GM23338 (cell line): ENCODE data around the gene SYNPO2. TPM values are rescaled to one million over a fixed set of nuclear protein-coding genes. Genes with fewer than 3 reads are reported as not detected.

Experiments
- ATAC-seq: fragments of 200-7000 bp; cut with Tn5 transposase; 3 replicates; pipeline ENCODE4 v1.9.1; 2020
- DNase-seq: peaks from one replicate; pipeline ENCODE4 v3.0.0-alpha.2; 2015; ENCODE audit warnings: low spot score
- H2AFZ ChIP-seq: fragments of 200-600 bp; sonication (generic); 2 replicates; pipeline ENCODE4 v1.8.0; 2016; ENCODE audit warnings: antibody characterized with exemption, mild to moderate bottlenecking, moderate library complexity
- H3F3A ChIP-seq: fragments of 200-600 bp; sonication (generic); replicated peaks from 2 replicates; pipeline ENCODE4 v1.8.0; 2017; ENCODE audit warnings: antibody characterized with exemption, mixed run types, low read depth
- H3K27ac ChIP-seq: fragments of 200-600 bp; sonication (generic); 2 replicates; pipeline ENCODE4 v1.6.1; 2016; ENCODE audit warnings: low read depth
- H3K27me3 ChIP-seq: fragments of 200-600 bp; sonication (generic); 2 replicates; pipeline ENCODE4 v1.8.0; 2016; ENCODE audit warnings: mild to moderate bottlenecking, mixed run types, moderate library complexity; ENCODE audit not compliant: insufficient read depth
- H3K36me3 ChIP-seq: fragments of 200-600 bp; sonication (generic); 2 replicates; pipeline ENCODE4 v1.8.0; 2016; ENCODE audit warnings: mild to moderate bottlenecking; ENCODE audit not compliant: insufficient read depth
- H3K4me1 ChIP-seq: fragments of 200-600 bp; sonication (generic); 2 replicates; pipeline ENCODE4 v1.8.0; 2016; ENCODE audit warnings: mild to moderate bottlenecking, moderate library complexity; ENCODE audit not compliant: insufficient read depth
- H3K4me2 ChIP-seq: fragments of 200-600 bp; sonication (generic); 2 replicates; pipeline ENCODE4 v1.7.1; 2017; ENCODE audit warnings: mixed run types
- H3K4me3 ChIP-seq: fragments of 200-600 bp; sonication (generic); 2 replicates; pipeline ENCODE4 v1.6.1; 2016; ENCODE audit warnings: mixed run types
- H3K79me2 ChIP-seq: fragments of 200-600 bp; sonication (generic); replicated peaks from 2 replicates; pipeline ENCODE4 v1.8.0; 2017; ENCODE audit warnings: mild to moderate bottlenecking; ENCODE audit not compliant: insufficient read depth
- H3K9me2 ChIP-seq: fragments of 200-600 bp; sonication (generic); 2 replicates; pipeline ENCODE4 v1.8.0; 2017; ENCODE audit not compliant: insufficient read depth
- H4K20me1 ChIP-seq: fragments of 200-600 bp; sonication (generic); replicated peaks from 2 replicates; pipeline ENCODE4 v1.8.0; 2017; ENCODE audit warnings: mild to moderate bottlenecking; ENCODE audit not compliant: insufficient read depth
- H3K27ac Mint-ChIP-seq: 2 replicates; pipeline ENCODE4 v1.8.0; 2020; ENCODE audit warnings: inconsistent platforms, mild to moderate bottlenecking, moderate library complexity, mixed read lengths
- H3K27me3 Mint-ChIP-seq: 3 replicates; pipeline ENCODE4 v1.8.0; 2022; ENCODE audit warnings: low read depth, mild to moderate bottlenecking, moderate library complexity, mixed read lengths, inconsistent platforms; ENCODE audit not compliant: insufficient read depth, poor library complexity
- H3K36me3 Mint-ChIP-seq: 3 replicates; pipeline ENCODE4 v1.8.0; 2021; ENCODE audit warnings: low read depth, mild to moderate bottlenecking, inconsistent platforms, moderate library complexity, mixed read lengths
- H3K4me1 Mint-ChIP-seq: 3 replicates; pipeline ENCODE4 v1.8.0; 2020; ENCODE audit warnings: mild to moderate bottlenecking, inconsistent platforms, mixed read lengths
- H3K4me3 Mint-ChIP-seq: 3 replicates; pipeline ENCODE4 v1.8.0; 2021; ENCODE audit warnings: moderate library complexity, mild to moderate bottlenecking, inconsistent platforms, mixed read lengths
- H3K9me3 Mint-ChIP-seq: 3 replicates; pipeline ENCODE4 v1.8.0; 2020; ENCODE audit warnings: moderate library complexity, mild to moderate bottlenecking, inconsistent platforms, mixed read lengths
- CREB1 ChIP-seq: fragments of 250-450 bp; sonication (Bioruptor Pico); IDR thresholded peaks from 2 replicates; pipeline ENCODE4 v1.5.0; 2020; ENCODE audit warnings: low read depth, mild to moderate bottlenecking, moderate library complexity
- CTCF ChIP-seq, 2 experiments: fragments of 200-600 bp in 1 of 2; sonication (generic) in 1 of 2; conservative IDR thresholded peaks; 2 replicates each; pipeline versions ENCODE4 v1.5.1 to v1.6.1; 2016 to 2017; ENCODE audit warnings: antibody characterized with exemption in 2 of 2, low read depth in 2 of 2, mild to moderate bottlenecking in 2 of 2, moderate library complexity in 1 of 2
- ETS1 ChIP-seq: IDR thresholded peaks from 2 replicates; pipeline ENCODE4 v1.6.1; 2016; ENCODE audit warnings: antibody characterized with exemption
- EZH2 ChIP-seq: fragments of 200-600 bp; sonication (generic); IDR thresholded peaks from one replicate; pipeline ENCODE4 v1.8.0; 2017; ENCODE audit warnings: antibody characterized with exemption, mild to moderate bottlenecking, low read depth; ENCODE audit not compliant: unreplicated experiment
- EZH2phosphoT487 ChIP-seq: fragments of 200-600 bp; sonication (generic); IDR thresholded peaks from one replicate; pipeline ENCODE4 v1.8.1; 2018; ENCODE audit warnings: antibody characterized with exemption; ENCODE audit not compliant: unreplicated experiment
- JUNB ChIP-seq: IDR thresholded peaks from one replicate; pipeline ENCODE4 v1.6.1; 2016; ENCODE audit warnings: antibody characterized with exemption; ENCODE audit not compliant: unreplicated experiment
- NANOG ChIP-seq: IDR thresholded peaks from 2 replicates; pipeline ENCODE4 v1.6.1; 2016; ENCODE audit warnings: antibody characterized with exemption, borderline replicate concordance
- POLR2AphosphoS5 ChIP-seq: IDR thresholded peaks from 2 replicates; pipeline ENCODE4 v1.6.1; 2016; ENCODE audit warnings: antibody characterized with exemption, low read depth
- REST ChIP-seq: IDR thresholded peaks from one replicate; pipeline ENCODE4 v1.6.1; 2018; ENCODE audit warnings: antibody characterized with exemption; ENCODE audit not compliant: unreplicated experiment
- STAT1 ChIP-seq: IDR thresholded peaks from one replicate; pipeline ENCODE4 v1.6.1; 2016; ENCODE audit warnings: antibody characterized with exemption; ENCODE audit not compliant: unreplicated experiment
- ZNF114 ChIP-seq: fragments of 250-450 bp; sonication (Bioruptor Pico); IDR thresholded peaks from 2 replicates; pipeline ENCODE4 v1.5.0; 2020; ENCODE audit warnings: mild to moderate bottlenecking, moderate library complexity
- ZNF331 ChIP-seq: fragments of 250-450 bp; sonication (Bioruptor Pico); IDR thresholded peaks from 2 replicates; pipeline ENCODE4 v1.5.0; 2020; ENCODE audit warnings: low read depth, mild to moderate bottlenecking, moderate library complexity
- ZNF462 ChIP-seq: fragments of 250-450 bp; sonication (Bioruptor Pico); IDR thresholded peaks from 2 replicates; pipeline ENCODE4 v1.5.0; 2020; ENCODE audit warnings: mild to moderate bottlenecking, moderate library complexity
- polyA plus RNA-seq: library from polyadenylated mRNA; unstranded; fragments of >200 nt; fragmentation: Nextera tagmentation; extraction: Ambion mirVana; gene quantifications from 2 replicates; pipeline ENCODE4 v1.2.1, GENCODE V29; 2016
- total RNA-seq: library from RNA; depleted of rRNA; stranded (reverse); fragments of >200 nt; shearing (Covaris generic); gene quantifications from 2 replicates; pipeline ENCODE4 v1.2.3, GENCODE V29; 2014

Gene SYNPO2
- total and polyA plus RNA-seq, 2 experiments from 2014 or later, result 2.1 to 3.4 TPM

GRCh38 chr4:119016636-119017035 is 128.0 kb downstream of the SYNPO2 start:
- H3K9me2 ChIP-seq, result no peaks in the 10 kb centered on the region
- no peaks in the 10 kb centered on the region for H3F3A ChIP-seq
- Mint-ChIP-seq H3K9me3 (no peaks in the 10 kb centered on the region), H3K4me3 (no peak overlapping the region), H3K27me3 (no peaks in the 10 kb centered on the region), H3K27ac (no peak overlapping the region), H3K4me1 (no peaks in the 10 kb centered on the region), H3K36me3 (no peaks in the 10 kb centered on the region)
- ATAC-seq, result no peak
- H4K20me1 ChIP-seq, result no peaks in the 10 kb centered on the region
- H2AFZ ChIP-seq, result no peak overlapping the region
- no peaks in the 10 kb centered on the region for H3K27me3 ChIP-seq
- no peaks in the 10 kb centered on the region for H3K79me2 ChIP-seq
- peaks cover 10% of the 10 kb centered on the region for H3K4me1 ChIP-seq
- DNase-seq, result no peak
- H3K4me3 ChIP-seq, result no peak overlapping the region
- no peaks in the 10 kb centered on the region for H3K36me3 ChIP-seq
- no peak for TF ChIP-seq STAT1
- no peak for TF ChIP-seq REST
- no peak for TF ChIP-seq EZH2phosphoT487
- no peak for TF ChIP-seq ZNF114 (CRISPR knock-in tag)
- no peak for TF ChIP-seq CTCF (conservative IDR thresholded peaks at IDR 0.05; ENCODE audit: low read depth in 2 of 2)
- TF ChIP-seq POLR2AphosphoS5, result no peak
- TF ChIP-seq ZNF331 (CRISPR knock-in tag), result no peak
- TF ChIP-seq ETS1, result no peak
- TF ChIP-seq EZH2, result no peak
- TF ChIP-seq NANOG, result no peak
- no peak for TF ChIP-seq CREB1
- no peak for TF ChIP-seq JUNB
- no peak for TF ChIP-seq ZNF462 (CRISPR knock-in tag)
- H3K4me2 ChIP-seq, result no peak overlapping the region
- H3K27ac ChIP-seq, result no peak overlapping the region
